GM12878 (cell line): Measurements from ENCODE around the gene PCSK2. TPM values are rescaled to one million over a fixed set of nuclear protein-coding genes. Genes with fewer than 3 reads are reported as not detected.

ENCODE experiments used
- BCL11A ChIP-seq: IDR thresholded peaks from 2 replicates; pipeline ENCODE4 v1.6.1; 2011; ENCODE audit warnings: low read depth, low read length
- BCLAF1 ChIP-seq: fragments of 450-650 bp; IDR thresholded peaks from 2 replicates; pipeline ENCODE4 v1.6.1; 2017; ENCODE audit warnings: antibody characterized with exemption, mild to moderate bottlenecking, moderate library complexity
- IRF4 ChIP-seq: IDR thresholded peaks from 2 replicates; pipeline ENCODE4 v1.6.1; 2011; ENCODE audit warnings: low read depth, low read length
- MTA2 ChIP-seq: fragments of 450-650 bp; IDR thresholded peaks from 2 replicates; pipeline ENCODE4 v1.6.1; 2016; ENCODE audit warnings: low read depth, mild to moderate bottlenecking, moderate library complexity
- MYB ChIP-seq: fragments of 150-350 bp; IDR thresholded peaks from 2 replicates; pipeline ENCODE4 v1.6.1; 2014; ENCODE audit warnings: mild to moderate bottlenecking, low read depth, low read length, borderline replicate concordance
- NRF1 ChIP-seq: conservative IDR thresholded peaks from 2 replicates; pipeline ENCODE4 v1.6.1; 2011; ENCODE audit warnings: mild to moderate bottlenecking, low read depth, low read length, improper control_type of control experiment
- RAD51 ChIP-seq: fragments of 450-650 bp; IDR thresholded peaks from 2 replicates; pipeline ENCODE4 v1.6.1; 2016; ENCODE audit warnings: moderate library complexity, mild to moderate bottlenecking, inconsistent platforms
- RB1 ChIP-seq: fragments of 450-650 bp; formaldehyde crosslinking; IDR thresholded peaks from 2 replicates; pipeline ENCODE4 v1.6.1; 2017; ENCODE audit warnings: mild to moderate bottlenecking, borderline replicate concordance
- USF2 ChIP-seq: IDR thresholded peaks from 2 replicates; pipeline ENCODE4 v1.6.1; 2011; ENCODE audit warnings: low read depth, low read length, improper control_type of control experiment, borderline replicate concordance
- ZBTB33 ChIP-seq: fragments of 450-650 bp; IDR thresholded peaks from 2 replicates; pipeline ENCODE4 v1.6.1; 2017; ENCODE audit warnings: mild to moderate bottlenecking
- polyA plus RNA-seq, 11 experiments: library from polyadenylated mRNA; depleted of rRNA in 4 of 11; unstranded in 6 of 11; stranded (reverse) in 5 of 11; fragments of >200 nt; fragmentation: Nextera tagmentation in 4 of 11; fragmentation: Illumina TruSeq in 1 of 11; extraction: Ambion mirVana in 4 of 11; extraction: Trizol in 1 of 11; gene quantifications; 1 replicate in 1 of 11; 2 replicates in 10 of 11; pipeline versions ENCODE4 v1.2.1 to v1.2.3, GENCODE V29; 2011 to 2016; ENCODE audit warnings: inconsistent platforms in 2 of 11, missing spikeins in 2 of 11, low read depth in 1 of 11
- total RNA-seq, 4 experiments: library from RNA; depleted of rRNA in 3 of 4; stranded (reverse); fragments of >200 nt in 3 of 4; fragmentation: Illumina TruSeq in 1 of 4; extraction: Trizol in 1 of 4; gene quantifications; 2 replicates each; pipeline versions ENCODE4 v1.2.1 to v1.2.3, GENCODE V29; 2013 to 2021

Gene PCSK2
- total and polyA plus RNA-seq, 10 of the 15 experiments (the other 5 are each of a cell fraction or from before 2014, with no cell fraction given): not detected

- no peak for TF ChIP-seq BCLAF1
- no peak for TF ChIP-seq MYB
- no peak for TF ChIP-seq NRF1
- no peak for TF ChIP-seq RB1
- no peak for TF ChIP-seq USF2
- TF ChIP-seq MTA2: no peak
- TF ChIP-seq RAD51: no peak
- no peak for TF ChIP-seq ZBTB33
- TF ChIP-seq BCL11A: no peak
- TF ChIP-seq IRF4: no peak
- TF ChIP-seq, all 136 proteins: peak for 0
Observed at GRCh38 chr20:17502105-17502504, 275.3 kb downstream of the PCSK2 start (continued).
